GM18505 (cell line): ENCODE data around the gene HOXB9.

Experiments
- ATAC-seq: cut with Tn5 transposase; IDR thresholded peaks from one replicate; pipeline ENCODE4 v1.9.1; 2021; ENCODE audit not compliant: unreplicated experiment
- POLR2A ChIP-seq: IDR thresholded peaks from 4 replicates; pipeline ENCODE4 v1.6.1; 2011; ENCODE audit warnings: borderline replicate concordance; ENCODE audit not compliant: insufficient read depth, insufficient read length; ENCODE audit errors: extremely low read depth

HOXB9 gene

GRCh38 chr17:48589831-48590606 lies 36.1 kb downstream of the HOXB9 start, which contains the start of gene HOXB3:
Gene HOXB3, minus strand, starts transcription at chr17:48590241. Its CDS starts 37,767 bp downstream, at chr17:48552474.
- no peak for ATAC-seq
- no peak for TF ChIP-seq POLR2A

GRCh38 chr17:48589060-48589830 lies 36.9 kb downstream of the HOXB9 start:
- no peak for TF ChIP-seq POLR2A
- no peak for ATAC-seq

DNA sequence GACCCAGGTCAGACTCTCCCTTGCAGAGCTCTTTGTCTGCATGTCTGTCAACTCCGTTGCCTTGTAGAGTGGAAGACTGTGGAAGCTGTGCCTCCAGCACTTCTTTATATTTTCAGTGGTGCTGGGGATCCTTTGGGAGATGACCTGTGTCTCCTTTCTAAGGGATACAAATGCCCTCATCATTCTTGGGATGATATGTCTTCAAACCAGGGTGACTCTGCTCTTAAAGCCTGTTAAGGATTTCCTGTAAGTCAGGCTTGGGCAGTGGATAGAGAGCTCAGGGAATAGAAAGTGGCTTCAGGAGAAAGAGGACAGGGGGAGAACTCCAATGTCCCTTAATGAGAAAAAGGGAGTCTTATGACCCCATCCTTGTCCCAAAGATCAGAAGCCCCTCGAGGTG lies 37.6 kb downstream of the HOXB9 start:
- no peak for TF ChIP-seq POLR2A
- no peak for ATAC-seq

- TF ChIP-seq POLR2A, result no peak
- no peak for ATAC-seq
These were observed 38.1 kb downstream of the HOXB9 start for GRCh38 chr17:48588074-48588415.

DNA sequence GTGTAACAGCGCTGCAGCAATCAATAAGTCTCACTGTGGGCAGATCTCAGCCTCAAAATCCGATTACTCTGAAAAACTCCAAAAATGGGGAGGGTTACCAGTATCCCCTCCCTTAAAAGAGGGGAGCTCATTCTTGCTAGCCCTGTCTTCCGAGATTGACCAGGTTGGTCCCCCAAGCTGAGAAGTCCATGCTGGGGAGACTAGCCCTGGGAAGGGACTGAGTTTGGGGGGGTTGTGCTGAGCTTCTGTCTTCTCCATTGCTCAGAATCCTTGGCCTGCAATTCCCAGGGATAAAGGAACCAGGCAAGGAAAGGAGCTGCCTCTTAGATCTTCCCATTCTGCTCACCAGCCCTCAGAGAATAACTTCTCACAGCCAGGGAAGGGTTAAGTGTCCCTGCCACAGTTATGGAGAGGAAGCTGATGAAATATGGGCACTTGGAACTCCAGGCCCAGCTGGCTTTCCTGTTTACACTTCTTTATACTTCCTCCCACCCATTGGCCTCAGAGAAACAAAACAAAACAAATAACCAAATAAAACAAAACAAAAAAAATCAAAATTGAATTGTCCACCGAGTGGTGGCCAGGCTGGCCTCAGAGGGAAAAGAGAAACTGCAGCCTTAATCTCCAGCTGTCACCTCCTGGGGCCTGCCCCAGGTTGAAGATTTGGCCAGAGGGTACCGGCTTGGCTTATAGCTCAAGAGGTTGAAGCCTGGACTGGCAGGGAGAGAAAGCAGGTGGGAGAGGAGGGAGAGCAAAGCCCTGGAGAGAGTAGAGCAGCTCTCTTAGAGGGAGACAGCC lies 38.7 kb downstream of the HOXB9 start:
- TF ChIP-seq POLR2A, result no peak

GRCh38 chr17:48586355-48587258 lies 39.6 kb downstream of the HOXB9 start:
- no peak for ATAC-seq
- no peak for TF ChIP-seq POLR2A

More for the DNA sequence above, 38.7 kb downstream of the HOXB9 start:
- ATAC-seq, result no peak

DNA sequence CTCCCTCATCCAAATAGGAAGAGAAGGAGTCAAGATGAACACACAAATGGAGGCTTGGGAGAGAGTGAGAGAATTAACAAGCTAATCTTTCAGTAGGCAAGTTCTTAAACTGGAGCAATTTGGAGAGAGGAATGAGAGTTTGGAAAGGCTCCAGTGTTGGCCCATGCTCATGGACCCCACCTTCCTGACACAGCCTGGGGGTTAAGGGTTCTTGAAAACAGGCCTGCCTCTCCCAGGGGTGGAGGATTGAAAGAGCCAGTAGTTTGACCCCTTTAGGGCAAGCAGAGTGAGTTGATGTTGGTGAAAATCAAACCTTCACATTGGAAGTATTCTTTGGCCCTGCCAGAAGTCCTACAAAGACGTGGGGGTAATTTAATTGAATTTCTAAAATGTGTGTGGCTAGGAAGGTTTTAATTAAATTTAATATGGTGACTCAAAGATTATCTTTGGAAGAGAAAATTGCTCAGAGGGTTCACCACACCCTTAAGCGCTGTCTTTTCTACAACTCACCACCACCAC lies 41.9 kb downstream of the HOXB9 start:
- no peak for ATAC-seq
- no peak for TF ChIP-seq POLR2A

DNA sequence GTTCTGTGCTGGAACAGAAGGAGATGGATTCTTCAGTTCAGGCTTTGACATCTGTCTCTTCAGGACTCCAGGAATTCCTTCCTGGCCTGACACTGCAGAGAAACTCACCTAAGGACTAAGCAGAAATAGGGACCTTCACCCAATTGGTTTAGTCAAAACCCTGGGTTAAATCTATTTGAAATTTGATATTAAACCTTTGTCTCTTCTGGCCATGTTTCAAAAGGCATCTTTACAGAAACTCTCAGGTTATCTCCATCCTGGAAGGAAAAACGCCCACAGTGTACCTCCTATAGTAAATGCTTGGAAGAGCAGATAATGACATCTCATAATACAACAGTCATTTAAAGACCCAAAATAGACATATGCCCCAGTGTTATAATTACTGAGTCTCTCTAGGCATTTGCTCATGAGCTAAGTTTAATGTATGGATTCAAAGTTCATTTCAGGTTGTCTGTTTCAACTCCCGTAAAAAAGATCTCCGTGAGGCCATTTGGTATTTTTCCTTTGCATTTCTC lies 42.4 kb downstream of the HOXB9 start:
- no peak for TF ChIP-seq POLR2A
- ATAC-seq, result no peak

- no peak for ATAC-seq
- no peak for TF ChIP-seq POLR2A
These were observed 43.4 kb downstream of the HOXB9 start for GRCh38 chr17:48582750-48583069.

DNA sequence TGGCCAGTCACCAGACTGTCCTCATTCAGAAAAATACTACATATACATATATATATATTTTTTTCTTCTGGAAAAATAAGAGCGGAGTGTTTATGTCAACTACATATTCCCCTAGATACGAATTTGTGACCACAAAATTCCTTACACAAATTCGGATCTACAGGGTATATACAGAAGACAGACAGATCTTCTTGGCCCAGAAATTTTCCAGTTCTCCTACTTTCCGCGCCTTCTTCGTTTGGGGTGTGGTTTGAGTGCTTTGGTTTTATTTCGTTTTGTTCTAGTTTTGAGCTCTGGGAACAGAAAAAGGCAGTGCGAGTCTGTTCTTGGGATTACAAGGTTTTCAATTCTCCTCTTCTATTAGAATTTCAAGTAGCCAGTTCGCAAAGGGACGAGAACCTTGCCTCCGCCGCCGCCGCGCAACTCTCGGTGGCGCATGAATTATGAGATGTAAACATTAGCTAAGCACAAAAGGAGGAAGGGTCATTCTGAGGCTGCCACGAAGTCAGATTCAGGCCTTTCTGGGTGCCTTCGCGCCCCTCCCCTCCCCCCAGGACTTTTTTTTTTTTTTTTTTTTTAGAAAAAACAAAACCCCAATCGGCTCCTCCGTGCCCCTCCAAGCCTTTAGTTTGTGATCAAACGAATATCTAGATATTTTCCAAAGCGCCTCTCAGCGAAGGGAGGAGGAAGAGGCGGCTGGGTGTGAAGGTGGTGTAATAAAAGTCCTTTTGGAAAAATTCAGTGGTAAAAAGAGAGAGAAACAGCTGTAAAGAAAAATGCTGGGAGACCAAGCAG lies 46.2 kb downstream of the HOXB9 start:
- TF ChIP-seq POLR2A, result no peak
- no peak for ATAC-seq

- no peak for TF ChIP-seq POLR2A
- ATAC-seq, result no peak
These were observed 46.7 kb downstream of the HOXB9 start for GRCh38 chr17:48579471-48579759.
